ENCODE data around the gene ALG14.
"Not testable (repeated sequence)": the region's sequence is repeated elsewhere in the genome, so short reads cannot be mapped to it uniquely, and the experiment has no call there.

ALG14 gene

GRCh38 chr1:95086949-95087533, 14.3 kb upstream of the ALG14 start:
- no peak for DNase-seq

GRCh38 chr1:95085376-95085775, 12.6 kb upstream of the ALG14 start:
- no peak for DNase-seq

- DNase-seq, result peak; percentile 24 to 48 (median 40)
Observed at GRCh38 chr1:95084317-95085176, 11.8 kb upstream of the ALG14 start.

GRCh38 chr1:95080879-95081278, 8.1 kb upstream of the ALG14 start:
- no peak for DNase-seq

GRCh38 chr1:95080446-95080845, 7.7 kb upstream of the ALG14 start:
- DNase-seq, result no peak

GRCh38 chr1:95076034-95076433, 3.3 kb upstream of the ALG14 start:
- no peak for DNase-seq

GRCh38 chr1:95073446-95073845, 695 bp upstream of the ALG14 start:
- DNase-seq, result no peak

GRCh38 chr1:95072117-95072516, 634 bp downstream of the ALG14 start:
- no peak for DNase-seq

GRCh38 chr1:95071539-95071938, 1.2 kb downstream of the ALG14 start:
- DNase-seq, result no peak

- DNase-seq, result no peak
Observed at GRCh38 chr1:95069710-95070093, 3.0 kb downstream of the ALG14 start.

GRCh38 chr1:95068956-95069709, 3.6 kb downstream of the ALG14 start:
- no peak for DNase-seq

- DNase-seq, result peak; percentile 17 to 59 (median 44)
Observed at GRCh38 chr1:95067568-95067967, 5.2 kb downstream of the ALG14 start.

- peak; percentile 33 to 68 (median 63) for DNase-seq
Observed at GRCh38 chr1:95067062-95067461, 5.7 kb downstream of the ALG14 start.

- DNase-seq, result no peak
Observed at GRCh38 chr1:95061445-95062006, 11.2 kb downstream of the ALG14 start.

GRCh38 chr1:95058974-95059373, 13.8 kb downstream of the ALG14 start:
- DNase-seq, result no peak

- no peak for DNase-seq
Observed at GRCh38 chr1:95057351-95057750, 15.4 kb downstream of the ALG14 start.

GRCh38 chr1:95049935-95050334, 22.8 kb downstream of the ALG14 start:
- DNase-seq, result no peak

GRCh38 chr1:95048317-95048716, 24.4 kb downstream of the ALG14 start:
- no peak for DNase-seq

GRCh38 chr1:95047624-95048023, 25.1 kb downstream of the ALG14 start:
- not testable (repeated sequence) for DNase-seq

GRCh38 chr1:95046359-95046758, 26.4 kb downstream of the ALG14 start:
- DNase-seq, result no peak

- DNase-seq, result peak; percentile 87 to 91 (median 88)
Observed at GRCh38 chr1:95043141-95043980, 29.4 kb downstream of the ALG14 start.

- DNase-seq, result no peak
Observed at GRCh38 chr1:95042286-95042685, 30.5 kb downstream of the ALG14 start.

Measured in suppressor macrophage (primary cell).